BE2C (cell line): ENCODE measurements around the gene MMP23B.
A peak's percentile ranks its signal among the peaks of the same experiment; 100 is the strongest.

Source experiments
- DNase-seq: peaks from one replicate; pipeline ENCODE4 v3.0.0-alpha.2; 2020
- H3K27me3 ChIP-seq: fragments of 250-450 bp; sonication (Bioruptor Pico); 2 replicates; pipeline ENCODE4 v1.5.1; 2020; ENCODE audit warnings: mild to moderate bottlenecking
- H3K36me3 ChIP-seq: fragments of 250-450 bp; sonication (Bioruptor Pico); 2 replicates; pipeline ENCODE4 v1.5.1; 2020; ENCODE audit warnings: mild to moderate bottlenecking
- H3K4me1 ChIP-seq: fragments of 250-450 bp; sonication (Bioruptor Pico); 2 replicates; pipeline ENCODE4 v1.5.1; 2020
- H3K4me3 ChIP-seq: 2 replicates; pipeline ENCODE4 v1.5.1; 2011; ENCODE audit warnings: low read depth, low read length
- H3K9me3 ChIP-seq: fragments of 250-450 bp; sonication (Bioruptor Pico); 2 replicates; pipeline ENCODE4 v1.5.1; 2020
- CTCF ChIP-seq: IDR thresholded peaks from 2 replicates; pipeline ENCODE4 v1.5.1; 2012; ENCODE audit warnings: mild to moderate bottlenecking, low read depth, low read length

Gene MMP23B

GRCh38 chr1:1665815-1666251, 33.9 kb downstream of the MMP23B start:
- Histone ChIP-seq H3K4me1 (no peaks in the 10 kb centered on the region), H3K36me3 (peaks cover 30% of the 10 kb centered on the region), H3K27me3 (no peaks in the 10 kb centered on the region), H3K9me3 (no peaks in the 10 kb centered on the region), H3K4me3 (no peak overlapping the region)
- TF ChIP-seq CTCF: peak; percentile 58
- DNase-seq: peak; percentile 70

GRCh38 chr1:1666526-1666925, 34.6 kb downstream of the MMP23B start:
- Histone ChIP-seq H3K4me1 (no peaks in the 10 kb centered on the region), H3K4me3 (no peak overlapping the region), H3K9me3 (no peaks in the 10 kb centered on the region), H3K27me3 (no peaks in the 10 kb centered on the region), H3K36me3 (peaks cover 37% of the 10 kb centered on the region)
- no peak for DNase-seq
- TF ChIP-seq CTCF: no peak

- no peaks in the 10 kb centered on the region for H3K4me1 ChIP-seq
- no peaks in the 10 kb centered on the region for H3K9me3 ChIP-seq
- H3K36me3 ChIP-seq: peaks cover 50% of the 10 kb centered on the region
- TF ChIP-seq CTCF: no peak
- no peaks in the 10 kb centered on the region for H3K27me3 ChIP-seq
- H3K4me3 ChIP-seq: no peak overlapping the region
- DNase-seq: no peak
Observed at GRCh38 chr1:1669468-1670440, 37.8 kb downstream of the MMP23B start.

DNA sequence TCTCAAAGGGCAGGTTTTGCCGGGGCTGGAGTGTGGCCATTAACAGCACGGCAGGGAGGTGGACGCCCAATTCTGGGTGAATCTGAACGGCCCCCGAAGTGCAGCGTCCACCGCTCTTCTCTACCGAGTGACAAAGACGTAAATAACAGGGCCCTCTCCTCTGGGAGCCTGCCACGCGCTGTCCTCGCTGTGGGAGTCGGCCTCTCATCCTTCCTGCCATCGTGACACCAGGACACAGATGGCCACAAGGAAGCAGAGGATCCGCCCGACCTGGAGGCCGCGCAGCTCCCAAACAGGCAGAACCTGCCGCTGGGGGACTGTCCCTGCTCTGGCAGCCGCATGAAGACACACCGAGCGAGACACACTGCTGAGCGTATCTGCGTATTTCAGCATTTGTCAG, 38.9 kb downstream of the MMP23B start:
- H3K27me3 ChIP-seq: no peaks in the 10 kb centered on the region
- H3K36me3 ChIP-seq: peaks cover 39% of the 10 kb centered on the region
- no peak for TF ChIP-seq CTCF
- no peaks in the 10 kb centered on the region for H3K9me3 ChIP-seq
- no peak overlapping the region for H3K4me3 ChIP-seq
- no peaks in the 10 kb centered on the region for H3K4me1 ChIP-seq
- DNase-seq: peak; percentile 2

DNA sequence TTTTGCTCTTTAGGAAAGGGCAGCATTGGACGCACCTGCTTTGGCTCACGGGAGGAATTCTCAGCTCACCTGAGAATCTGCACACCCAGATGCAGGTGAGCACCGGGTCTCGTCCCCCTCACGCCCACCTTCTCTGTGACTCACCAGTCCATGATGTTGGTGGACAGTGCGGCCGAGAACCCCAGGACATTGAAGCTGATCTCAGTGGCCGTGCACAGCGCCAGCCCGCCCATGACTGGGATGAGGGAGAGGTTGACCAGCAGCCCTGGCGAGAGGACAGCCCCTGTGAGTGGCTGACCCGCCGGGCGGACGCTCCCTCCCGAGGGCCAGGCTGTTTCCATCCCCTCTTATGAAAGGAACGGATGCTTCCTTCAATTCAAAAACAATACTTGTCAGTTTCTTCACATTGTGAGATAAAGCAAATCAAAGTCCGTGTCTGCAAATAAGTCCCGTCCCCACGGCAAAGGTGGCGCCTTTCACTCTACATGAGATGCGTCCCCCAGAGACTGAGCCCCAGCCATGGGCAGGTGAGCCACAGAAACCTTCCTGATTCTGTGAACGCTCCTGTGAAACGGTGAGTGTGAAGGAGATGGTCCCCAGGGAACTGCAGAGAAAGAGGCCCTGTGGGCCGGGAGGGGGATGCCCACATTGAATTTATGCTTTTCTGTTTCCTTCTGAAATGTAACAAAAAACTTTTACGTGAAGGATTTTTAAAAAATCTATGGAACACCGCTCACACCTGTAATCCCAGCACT, 39.6 kb downstream of the MMP23B start:
- Histone ChIP-seq H3K27me3 (no peaks in the 10 kb centered on the region), H3K36me3 (peaks cover 33% of the 10 kb centered on the region), H3K4me1 (no peaks in the 10 kb centered on the region), H3K4me3 (no peak overlapping the region), H3K9me3 (no peaks in the 10 kb centered on the region)
- DNase-seq: no peak
- TF ChIP-seq CTCF: no peak
